Caco-2 (cell line): ENCODE data around the gene RASGRF2. TPM values are rescaled to one million over a fixed set of nuclear protein-coding genes. Genes with fewer than 3 reads are reported as not detected.

Experiments used
- BruUV-seq: library from RNA; stranded (reverse); fragments of 400-500 nt; replicated peaks from 2 replicates; lab custom pipeline; 2021; lab: Mats Ljungman, UMichigan
- CTCF ChIA-PET: fragments of 300-600 bp; sonication (Branson Sonifier 250); formaldehyde crosslinking; loops from one replicate; lab custom pipeline; 2022; ENCODE audit warnings: antibody characterized with exemption; lab: Charles Lee
- POLR2A ChIA-PET: fragments of 300-600 bp; sonication (Branson Sonifier 250); formaldehyde crosslinking; loops from one replicate; lab custom pipeline; 2022; ENCODE audit warnings: antibody characterized with exemption; lab: Charles Lee
- DNase-seq, 2 experiments: peaks; one replicate each; pipeline versions ENCODE4 v3.0.0 to v3.0.0-alpha.2; 2020 to 2022
- H3K27me3 ChIP-seq: replicated peaks from 2 replicates; pipeline ENCODE4 v1.6.0; 2011; ENCODE audit warnings: low read length; ENCODE audit not compliant: control insufficient read depth, insufficient read depth
- H3K36me3 ChIP-seq: 2 replicates; pipeline ENCODE4 v1.5.1; 2011; ENCODE audit warnings: low read length; ENCODE audit not compliant: control insufficient read depth, insufficient read depth
- H3K4me1 ChIP-seq: fragments of 250-450 bp; sonication (Bioruptor Pico); 2 replicates; pipeline ENCODE4 v1.5.1; 2020; ENCODE audit warnings: mild to moderate bottlenecking
- H3K4me3 ChIP-seq: 2 replicates; pipeline ENCODE4 v1.5.1; 2011; ENCODE audit warnings: low read depth, mild to moderate bottlenecking, control low read depth, low read length
- H3K9me3 ChIP-seq: fragments of 250-450 bp; sonication (Bioruptor Pico); 2 replicates; pipeline ENCODE4 v1.5.1; 2020; ENCODE audit warnings: mild to moderate bottlenecking, moderate library complexity
- H3K27ac Mint-ChIP-seq: one replicate; pipeline ENCODE4 v1.8.0; 2022; ENCODE audit warnings: mixed read lengths; ENCODE audit not compliant: unreplicated experiment
- H3K27me3 Mint-ChIP-seq: one replicate; pipeline ENCODE4 v1.8.0; 2022; ENCODE audit warnings: mixed read lengths; ENCODE audit not compliant: insufficient read depth, unreplicated experiment
- H3K36me3 Mint-ChIP-seq: one replicate; pipeline ENCODE4 v1.8.0; 2022; ENCODE audit warnings: mild to moderate bottlenecking, mixed read lengths; ENCODE audit not compliant: insufficient read depth, unreplicated experiment
- H3K4me1 Mint-ChIP-seq: one replicate; pipeline ENCODE4 v1.8.0; 2022; ENCODE audit warnings: low read depth, mixed read lengths; ENCODE audit not compliant: unreplicated experiment
- H3K4me3 Mint-ChIP-seq: one replicate; pipeline ENCODE4 v1.8.0; 2022; ENCODE audit warnings: mild to moderate bottlenecking, moderate library complexity, mixed read lengths; ENCODE audit not compliant: unreplicated experiment
- H3K9me3 Mint-ChIP-seq: one replicate; pipeline ENCODE4 v1.8.0; 2022; ENCODE audit warnings: mixed read lengths; ENCODE audit not compliant: unreplicated experiment
- intact Hi-C: fragments of 100-400 bp; cut with micrococcal nuclease; formaldehyde crosslinking; loops from one replicate; pipeline ENCODE4 v1.10.0; 2022; ENCODE audit not compliant: unreplicated experiment
- total RNA-seq: library from RNA; stranded (reverse); gene quantifications from 2 replicates; pipeline ENCODE4 v1.2.3, GENCODE V29; 2022
- TF ChIP-seq, protein P1 (sequence below), 2 experiments: fragments of 200-600 bp in 1 of 2; IDR thresholded peaks; 1 replicate in 1 of 2; 2 replicates in 1 of 2; pipeline versions ENCODE4 v1.5.1 to v1.8.0; 2011 to 2022; ENCODE audit warnings: antibody characterized with exemption in 1 of 2, control low read depth in 1 of 2, inconsistent platforms in 1 of 2, low read depth in 1 of 2, low read length in 1 of 2, mild to moderate bottlenecking in 1 of 2, moderate library complexity in 1 of 2; ENCODE audit not compliant: insufficient read depth in 1 of 2, severe bottlenecking in 1 of 2, unreplicated experiment in 1 of 2

The RASGRF2 gene
- total RNA-seq, 1 experiment from 2014 or later: 23.1 TPM

DNA sequence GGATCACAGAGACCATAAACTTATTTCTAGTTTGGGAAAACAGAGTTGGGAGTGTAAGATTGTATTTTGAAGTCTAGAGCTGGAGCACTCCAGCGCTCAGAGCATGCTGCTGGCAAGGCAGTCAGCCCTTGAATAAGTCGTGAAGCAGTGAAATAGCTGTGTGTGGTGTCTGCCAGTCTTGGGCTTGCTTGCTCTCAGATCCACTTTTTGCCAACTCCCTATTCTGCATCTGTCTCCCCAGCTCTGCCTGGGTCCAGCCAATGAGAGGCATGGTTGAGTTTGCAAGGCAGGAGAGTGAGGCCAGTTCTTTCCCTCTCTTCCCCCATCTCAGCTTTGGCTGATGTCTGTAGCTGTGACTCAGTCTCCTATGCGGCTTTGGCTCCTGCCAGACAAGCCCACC lies 23.3 kb upstream of the RASGRF2 start:
- Mint-ChIP-seq H3K36me3 (no peaks in the 10 kb centered on the region), H3K4me1 (peaks cover 15% of the 10 kb centered on the region), H3K4me3 (no peak overlapping the region), H3K9me3 (no peaks in the 10 kb centered on the region), H3K27me3 (no peaks in the 10 kb centered on the region), H3K27ac (no peak overlapping the region)
- BruUV-seq: no TSS peak
- ChIA-PET POLR2A (no interaction called here), CTCF (no interaction called here)
- Histone ChIP-seq H3K4me1 (peaks cover 4% of the 10 kb centered on the region; the same call in 1 of the 2 replicates), H3K9me3 (no peaks in the 10 kb centered on the region), H3K36me3 (no peaks in the 10 kb centered on the region), H3K4me3 (no peak overlapping the region), H3K27me3 (no peaks in the 10 kb centered on the region)
- TF ChIP-seq, protein P1, sequence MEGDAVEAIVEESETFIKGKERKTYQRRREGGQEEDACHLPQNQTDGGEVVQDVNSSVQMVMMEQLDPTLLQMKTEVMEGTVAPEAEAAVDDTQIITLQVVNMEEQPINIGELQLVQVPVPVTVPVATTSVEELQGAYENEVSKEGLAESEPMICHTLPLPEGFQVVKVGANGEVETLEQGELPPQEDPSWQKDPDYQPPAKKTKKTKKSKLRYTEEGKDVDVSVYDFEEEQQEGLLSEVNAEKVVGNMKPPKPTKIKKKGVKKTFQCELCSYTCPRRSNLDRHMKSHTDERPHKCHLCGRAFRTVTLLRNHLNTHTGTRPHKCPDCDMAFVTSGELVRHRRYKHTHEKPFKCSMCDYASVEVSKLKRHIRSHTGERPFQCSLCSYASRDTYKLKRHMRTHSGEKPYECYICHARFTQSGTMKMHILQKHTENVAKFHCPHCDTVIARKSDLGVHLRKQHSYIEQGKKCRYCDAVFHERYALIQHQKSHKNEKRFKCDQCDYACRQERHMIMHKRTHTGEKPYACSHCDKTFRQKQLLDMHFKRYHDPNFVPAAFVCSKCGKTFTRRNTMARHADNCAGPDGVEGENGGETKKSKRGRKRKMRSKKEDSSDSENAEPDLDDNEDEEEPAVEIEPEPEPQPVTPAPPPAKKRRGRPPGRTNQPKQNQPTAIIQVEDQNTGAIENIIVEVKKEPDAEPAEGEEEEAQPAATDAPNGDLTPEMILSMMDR (IDR thresholded peaks at IDR 0.05; ENCODE audit: insufficient read depth in 1 of 2, low read depth in 1 of 2, low read length in 1 of 2, severe bottlenecking in 1 of 2, unreplicated experiment in 1 of 2): no peak
- DNase-seq: no peak
- intact Hi-C loops: no loop called here

DNA sequence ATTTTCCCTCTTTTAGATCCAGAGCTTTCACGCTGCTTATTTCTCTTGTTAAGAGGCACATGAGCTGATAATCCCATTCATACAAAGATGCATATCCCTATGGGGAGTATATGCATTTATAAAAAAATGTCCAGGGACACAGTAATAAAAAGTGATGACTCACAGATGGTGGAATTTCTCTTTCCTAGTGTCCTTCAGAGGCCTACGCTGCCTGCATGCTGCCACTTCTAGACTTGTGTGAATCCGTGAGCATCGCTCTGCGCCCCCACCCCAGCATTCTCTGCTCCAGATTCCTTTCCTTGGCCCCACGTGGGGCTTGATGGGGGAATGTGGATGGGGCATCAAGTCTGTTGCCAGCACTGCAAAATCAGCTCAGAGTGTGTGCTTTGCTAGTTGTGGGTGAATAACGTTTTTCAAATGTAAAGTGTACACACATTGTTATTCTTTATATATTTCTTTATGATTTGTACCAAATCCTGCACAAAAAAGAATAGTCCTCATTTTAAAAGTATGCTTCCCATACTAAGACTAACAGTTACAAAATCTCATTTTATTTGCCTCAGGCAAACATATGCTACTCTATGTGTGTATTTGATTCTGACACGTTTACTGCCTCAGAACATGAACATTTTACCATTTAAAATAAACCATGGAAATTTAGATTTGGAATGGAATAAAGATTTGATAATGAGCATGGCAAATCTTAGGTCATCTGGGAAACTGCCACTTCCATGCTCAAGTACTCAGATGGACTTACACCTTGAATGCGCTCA lies 22.4 kb upstream of the RASGRF2 start:
- no peaks in the 10 kb centered on the region for H3K9me3 ChIP-seq
- DNase-seq: no peak
- no TSS peak for BruUV-seq
- no peaks in the 10 kb centered on the region for H3K36me3 ChIP-seq
- Mint-ChIP-seq H3K27ac (no peak overlapping the region), H3K9me3 (no peaks in the 10 kb centered on the region), H3K27me3 (no peaks in the 10 kb centered on the region), H3K4me1 (peaks cover 17% of the 10 kb centered on the region), H3K36me3 (no peaks in the 10 kb centered on the region), H3K4me3 (no peak overlapping the region)
- ChIA-PET POLR2A (no interaction called here), CTCF (no interaction called here)
- H3K4me1 ChIP-seq: peaks cover 4% of the 10 kb centered on the region; the same call in 1 of the 2 replicates
- intact Hi-C loops: no loop called here
- H3K27me3 ChIP-seq: no peaks in the 10 kb centered on the region
- TF ChIP-seq, protein P1 (IDR thresholded peaks at IDR 0.05; ENCODE audit: insufficient read depth in 1 of 2, low read depth in 1 of 2, low read length in 1 of 2, severe bottlenecking in 1 of 2, unreplicated experiment in 1 of 2): no peak
- no peak overlapping the region for H3K4me3 ChIP-seq

DNA sequence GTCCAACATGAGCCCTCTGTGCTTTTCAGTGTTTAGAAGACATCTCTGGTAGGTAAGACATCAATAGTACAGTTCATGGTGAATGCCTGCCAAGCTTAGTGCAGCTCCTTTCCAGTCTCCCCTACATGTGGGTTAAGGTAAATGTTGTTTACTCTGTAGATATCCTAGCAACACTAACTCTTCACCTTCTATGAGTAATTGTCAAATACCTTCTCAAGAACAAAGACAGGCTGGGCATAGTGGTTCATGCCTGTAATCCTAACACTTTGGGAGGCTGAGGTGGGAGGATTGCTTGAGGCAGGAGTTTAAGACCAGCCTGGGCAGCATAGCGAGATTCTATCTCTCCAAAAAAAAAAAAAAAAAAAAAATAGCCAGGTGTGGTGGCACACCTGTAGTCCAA lies 18.7 kb upstream of the RASGRF2 start:
- no peak overlapping the region for H3K27ac Mint-ChIP-seq
- H3K27me3 Mint-ChIP-seq: no peaks in the 10 kb centered on the region
- BruUV-seq: no TSS peak
- H3K36me3 Mint-ChIP-seq: no peaks in the 10 kb centered on the region
- H3K4me3 Mint-ChIP-seq: no peak overlapping the region
- Histone ChIP-seq H3K9me3 (no peaks in the 10 kb centered on the region), H3K4me1 (peaks cover 4% of the 10 kb centered on the region; the same call in 1 of the 2 replicates), H3K27me3 (no peaks in the 10 kb centered on the region), H3K4me3 (no peak overlapping the region), H3K36me3 (no peaks in the 10 kb centered on the region)
- H3K9me3 Mint-ChIP-seq: no peaks in the 10 kb centered on the region
- ChIA-PET CTCF (no interaction called here), POLR2A (no interaction called here)
- H3K4me1 Mint-ChIP-seq: peaks cover 17% of the 10 kb centered on the region
- TF ChIP-seq, protein P1 (IDR thresholded peaks at IDR 0.05; ENCODE audit: insufficient read depth in 1 of 2, low read depth in 1 of 2, low read length in 1 of 2, severe bottlenecking in 1 of 2, unreplicated experiment in 1 of 2): no peak
- DNase-seq: no peak
- intact Hi-C loops: no loop called here
